IMR-90 (cell line): ENCODE data around the gene RBL2. TPM values are rescaled to one million over a fixed set of nuclear protein-coding genes. Genes with fewer than 3 reads are reported as not detected.

Source experiments
- ATAC-seq: fragments of 200-7000 bp; cut with Tn5 transposase; 2 replicates; pipeline ENCODE4 v1.9.1; 2020; ENCODE audit warnings: low read depth, mild to moderate bottlenecking, moderate library complexity
- BruUV-seq: library from RNA; stranded (reverse); fragments of 400-500 nt; replicated peaks from 2 replicates; lab custom pipeline; 2021; lab: Mats Ljungman, UMichigan
- CTCF ChIA-PET: fragments of 300-600 bp; formaldehyde crosslinking; extraction: SDS; loops from one replicate; lab custom pipeline; 2021; ENCODE audit warnings: antibody characterized with exemption; lab: Yijun Ruan, JAX
- POLR2A ChIA-PET: fragments of 300-600 bp; sonication (Branson Sonifier 250); formaldehyde crosslinking; loops from one replicate; lab custom pipeline; 2022; ENCODE audit warnings: antibody characterized with exemption; ENCODE audit not compliant: unreplicated experiment; lab: Charles Lee
- DNase-seq: peaks from one replicate; pipeline ENCODE4 v3.0.0; 2013
- H2AFZ ChIP-seq: replicated peaks from 2 replicates; pipeline ENCODE3; 2013; ENCODE audit warnings: low read length, mild to moderate bottlenecking; ENCODE audit not compliant: poor library complexity
- H2AK5ac ChIP-seq: 2 replicates; pipeline ENCODE4 v1.6.1; 2013; ENCODE audit warnings: low read depth, low read length, inconsistent platforms
- H2AK9ac ChIP-seq: replicated peaks from 2 replicates; pipeline ENCODE3; 2013; ENCODE audit warnings: mild to moderate bottlenecking, low read depth, low read length, moderate library complexity; ENCODE audit not compliant: poor library complexity
- H2BK120ac ChIP-seq: 2 replicates; pipeline ENCODE4 v1.6.1; 2013; ENCODE audit warnings: low read depth, low read length, inconsistent platforms
- H2BK15ac ChIP-seq: 3 replicates; pipeline ENCODE4 v1.6.1; 2013; ENCODE audit warnings: low read depth, low read length, inconsistent platforms
- H2BK20ac ChIP-seq: 2 replicates; pipeline ENCODE4 v1.6.1; 2013; ENCODE audit warnings: low read depth, mild to moderate bottlenecking, inconsistent platforms, low read length, moderate library complexity
- H2BK5ac ChIP-seq: 2 replicates; pipeline ENCODE4 v1.6.1; 2013; ENCODE audit warnings: mild to moderate bottlenecking, low read depth, low read length, inconsistent platforms; ENCODE audit not compliant: poor library complexity, severe bottlenecking
- H3K14ac ChIP-seq: replicated peaks from 2 replicates; pipeline ENCODE4 v1.6.1; 2013; ENCODE audit warnings: low read depth, low read length, inconsistent platforms
- H3K18ac ChIP-seq: 2 replicates; pipeline ENCODE4 v1.6.1; 2013; ENCODE audit warnings: low read depth, low read length, control low read depth
- H3K23ac ChIP-seq: 2 replicates; pipeline ENCODE4 v1.6.1; 2013; ENCODE audit warnings: low read depth, low read length, inconsistent platforms
- H3K27ac ChIP-seq: 2 replicates; pipeline ENCODE4 v1.5.1; 2013; ENCODE audit warnings: mild to moderate bottlenecking, control low read depth, low read length; ENCODE audit not compliant: insufficient read depth
- H3K27me3 ChIP-seq: 2 replicates; pipeline ENCODE4 v1.6.1; 2013; ENCODE audit warnings: low read length; ENCODE audit not compliant: control insufficient read depth, insufficient read depth
- H3K36me3 ChIP-seq: 2 replicates; pipeline ENCODE4 v1.6.1; 2013; ENCODE audit warnings: low read length, mixed read lengths; ENCODE audit not compliant: control insufficient read depth, insufficient read depth
- H3K4ac ChIP-seq: 2 replicates; pipeline ENCODE4 v1.6.1; 2013; ENCODE audit warnings: low read depth, low read length, inconsistent platforms
- H3K4me1 ChIP-seq: 2 replicates; pipeline ENCODE4 v1.6.1; 2013; ENCODE audit warnings: low read length, mixed read lengths; ENCODE audit not compliant: control insufficient read depth, insufficient read depth
- H3K4me2 ChIP-seq: 2 replicates; pipeline ENCODE4 v1.6.1; 2013; ENCODE audit warnings: low read depth, mild to moderate bottlenecking, control low read depth, low read length, moderate library complexity
- H3K4me3 ChIP-seq: 2 replicates; pipeline ENCODE4 v1.5.1; 2013; ENCODE audit warnings: low read depth, mild to moderate bottlenecking, control low read depth, low read length, moderate library complexity; ENCODE audit not compliant: insufficient read depth
- H3K56ac ChIP-seq: 2 replicates; pipeline ENCODE4 v1.6.1; 2013; ENCODE audit warnings: low read length, inconsistent platforms; ENCODE audit not compliant: insufficient read depth; ENCODE audit errors: extremely low read depth
- H3K79me1 ChIP-seq, 2 experiments: 2 replicates each; pipeline ENCODE4 v1.6.1; 2013; ENCODE audit warnings: low read length in 2 of 2, inconsistent platforms in 1 of 2, low read depth in 1 of 2
- H3K9ac ChIP-seq: 2 replicates; pipeline ENCODE4 v1.6.1; 2013; ENCODE audit warnings: low read depth, low read length, control low read depth
- H3K9me1 ChIP-seq: 2 replicates; pipeline ENCODE4 v1.6.1; 2013; ENCODE audit warnings: low read length, inconsistent platforms; ENCODE audit not compliant: insufficient read depth
- H3K9me3 ChIP-seq: 2 replicates; pipeline ENCODE4 v1.6.1; 2013; ENCODE audit warnings: low read length; ENCODE audit not compliant: control insufficient read depth, insufficient read depth
- H4K20me1 ChIP-seq: 2 replicates; pipeline ENCODE4 v1.6.1; 2013; ENCODE audit warnings: low read length, inconsistent platforms; ENCODE audit not compliant: insufficient read depth
- H4K5ac ChIP-seq: 2 replicates; pipeline ENCODE4 v1.6.1; 2013; ENCODE audit warnings: mild to moderate bottlenecking, low read depth, low read length, control low read depth
- H4K8ac ChIP-seq, 2 experiments: 2 replicates each; pipeline ENCODE4 v1.6.1; 2013; ENCODE audit warnings: low read depth in 2 of 2, low read length in 2 of 2, control low read depth in 1 of 2, inconsistent platforms in 1 of 2
- H4K91ac ChIP-seq: 2 replicates; pipeline ENCODE4 v1.6.1; 2013; ENCODE audit warnings: low read depth, low read length, inconsistent platforms; ENCODE audit not compliant: insufficient read depth
- BHLHE40 ChIP-seq: fragments of 150-350 bp; IDR thresholded peaks from 2 replicates; pipeline ENCODE4 v1.6.1; 2016; ENCODE audit warnings: mild to moderate bottlenecking, low read depth, low read length
- CEBPB ChIP-seq: IDR thresholded peaks from 2 replicates; pipeline ENCODE4 v1.6.1; 2012; ENCODE audit warnings: low read depth, low read length, improper control_type of control experiment
- CHD1 ChIP-seq: IDR thresholded peaks from 2 replicates; pipeline ENCODE4 v1.6.1; 2012; ENCODE audit warnings: low read depth, low read length, improper control_type of control experiment
- FOS ChIP-seq: fragments of 150-350 bp; IDR thresholded peaks from 2 replicates; pipeline ENCODE4 v1.6.1; 2016; ENCODE audit warnings: low read depth, low read length
- MAFK ChIP-seq: IDR thresholded peaks from 2 replicates; pipeline ENCODE4 v1.6.1; 2012; ENCODE audit warnings: low read depth, low read length, improper control_type of control experiment
- MXI1 ChIP-seq: IDR thresholded peaks from 2 replicates; pipeline ENCODE4 v1.6.1; 2012; ENCODE audit warnings: low read depth, mild to moderate bottlenecking, low read length, moderate library complexity, borderline replicate concordance
- NFE2L2 ChIP-seq: fragments of 150-350 bp; IDR thresholded peaks from 2 replicates; pipeline ENCODE4 v1.6.1; 2016; ENCODE audit warnings: low read depth, mild to moderate bottlenecking, low read length
- POLR2A ChIP-seq: IDR thresholded peaks from 2 replicates; pipeline ENCODE4 v1.6.1; 2012; ENCODE audit warnings: mild to moderate bottlenecking, low read depth, low read length
- RCOR1 ChIP-seq: IDR thresholded peaks from 2 replicates; pipeline ENCODE4 v1.6.1; 2012; ENCODE audit warnings: mild to moderate bottlenecking, low read length, improper control_type of control experiment; ENCODE audit not compliant: insufficient replicate concordance
- WGBS, 2 experiments: methylation state at CpG; one replicate each; pipeline versions ENCODE4 v1.1.5 to v1.1.7; 2013; ENCODE audit warnings: missing lambda C conversion rate in 2 of 2; ENCODE audit not compliant: insufficient read length in 1 of 2; ENCODE audit errors: extremely low coverage in 2 of 2; 5-methylcytosine and 5-hydroxymethylcytosine counted together
- dilution Hi-C: fragments of 300-500 bp; cut with HindIII; formaldehyde crosslinking; loops from one replicate; pipeline ENCODE4 v1.14.3; 2018; ENCODE audit warnings: low sequenced_read_pairs; ENCODE audit not compliant: unreplicated experiment
- in situ Hi-C: fragments of 300-500 bp; cut with MboI; formaldehyde crosslinking; loops from 3 replicates; pipeline ENCODE4 v1.14.3; 2019; ENCODE audit warnings: low sequenced_read_pairs, inconsistent platforms, mixed read lengths
- intact Hi-C: fragments of 100-400 bp; cut with micrococcal nuclease; formaldehyde crosslinking; loops from 2 replicates; pipeline ENCODE4 v1.10.0; 2022
- polyA plus RNA-seq, 3 experiments: library from polyadenylated mRNA; depleted of rRNA; stranded (reverse); fragments of >200 nt; gene quantifications; 2 replicates each; pipeline ENCODE4 v1.2.3, GENCODE V29; 2012; ENCODE audit warnings: low replicate concordance in 1 of 3
- total RNA-seq: library from RNA; depleted of rRNA; stranded (reverse); fragments of >200 nt; gene quantifications from 2 replicates; pipeline ENCODE4 v1.2.3, GENCODE V29; 2012
- TF ChIP-seq, protein P1 (sequence below): fragments of 150-350 bp; IDR thresholded peaks from 2 replicates; pipeline ENCODE4 v1.6.1; 2017; ENCODE audit warnings: mild to moderate bottlenecking, antibody characterized with exemption, low read length, low read depth

RBL2 gene
- total and polyA plus RNA-seq, 2 of the 4 experiments (the other 2 are of a cell fraction): 19.7 to 23.4 TPM

DNA sequence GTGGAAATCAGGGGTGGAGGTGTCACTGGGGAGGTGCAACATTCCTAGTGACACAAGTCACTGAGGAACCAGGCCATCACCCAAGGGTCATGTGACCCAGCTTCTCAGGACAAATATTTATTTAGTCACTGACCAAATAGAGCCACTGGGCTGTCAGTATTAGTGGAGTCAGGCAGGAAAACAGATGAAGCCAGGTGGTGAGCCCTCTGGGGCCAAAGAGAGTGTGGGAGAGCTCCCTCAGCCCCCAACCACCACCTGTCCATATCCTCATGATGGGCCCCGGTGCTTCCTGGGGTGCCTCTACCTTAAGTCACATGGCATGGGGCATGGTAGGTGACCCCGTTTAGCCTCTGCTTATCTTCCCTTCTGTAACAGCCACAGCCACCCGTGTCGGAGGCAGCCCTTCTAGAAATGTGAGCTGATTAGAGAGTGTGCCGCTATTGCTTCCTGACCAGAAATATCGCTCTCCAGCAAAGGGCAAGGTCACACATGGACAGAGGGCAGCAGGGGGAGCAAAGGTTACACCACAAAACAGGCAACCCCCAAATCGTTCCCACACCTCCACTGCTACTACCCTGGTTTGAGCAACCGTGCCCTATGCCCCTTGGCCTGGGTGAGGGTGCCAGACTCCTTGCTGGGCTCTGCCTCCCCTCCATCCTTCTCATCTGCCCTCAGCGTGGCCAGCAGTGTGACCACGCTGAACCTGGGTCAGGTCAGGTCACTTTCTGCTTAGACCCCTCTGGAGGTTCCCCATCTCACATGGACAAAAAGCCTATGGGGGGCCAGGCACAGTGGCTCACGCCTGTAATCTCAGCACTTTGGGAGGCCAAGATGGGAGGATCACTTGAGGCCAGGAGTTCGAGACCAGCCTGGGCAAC is 77.4 kb downstream of the RBL2 start:
- Histone ChIP-seq H3K56ac (no peak overlapping the region), H4K5ac (no peak overlapping the region), H2AK9ac (no peak overlapping the region), H3K36me3 (no peaks in the 10 kb centered on the region), H3K9me3 (no peaks in the 10 kb centered on the region), H3K27ac (no peak overlapping the region), H2BK5ac (no peak overlapping the region), H3K4me1 (no peaks in the 10 kb centered on the region), H2BK20ac (no peak overlapping the region), H2BK120ac (no peak overlapping the region), H3K4me3 (no peak overlapping the region), H3K9ac (no peak overlapping the region), H3K23ac (no peak overlapping the region), H3K9me1 (no peaks in the 10 kb centered on the region), H4K91ac (no peak overlapping the region), H3K14ac (no peak overlapping the region), H2BK15ac (no peak overlapping the region), H3K4me2 (no peak overlapping the region), H4K20me1 (no peaks in the 10 kb centered on the region), H2AK5ac (no peak overlapping the region), H4K8ac (no peak overlapping the region), H2AFZ (no peak overlapping the region), H3K27me3 (peaks cover 2% of the 10 kb centered on the region), H3K79me1 (no peaks in the 10 kb centered on the region), H3K18ac (no peak overlapping the region), H3K4ac (no peak overlapping the region)
- 100% methylated on average over 1 of the region's 12 CpGs; no CpG with 5 or more reads in 1 of the 2 experiments for WGBS, 2 experiments
- ChIA-PET POLR2A (no interaction called here), CTCF (no interaction called here)
- in situ Hi-C loops (no loop called here), dilution Hi-C loops (no loop called here), intact Hi-C loops (loop anchor here (10.0 kb wide), 1 partner anchor 1317 kb away; no protein-coding TSS in a partner anchor)
- TF ChIP-seq RCOR1: no peak
- TF ChIP-seq MXI1: no peak
- no peak for TF ChIP-seq POLR2A
- TF ChIP-seq MAFK: no peak
- no peak for TF ChIP-seq CHD1
- no peak for TF ChIP-seq FOS
- TF ChIP-seq, protein P1, sequence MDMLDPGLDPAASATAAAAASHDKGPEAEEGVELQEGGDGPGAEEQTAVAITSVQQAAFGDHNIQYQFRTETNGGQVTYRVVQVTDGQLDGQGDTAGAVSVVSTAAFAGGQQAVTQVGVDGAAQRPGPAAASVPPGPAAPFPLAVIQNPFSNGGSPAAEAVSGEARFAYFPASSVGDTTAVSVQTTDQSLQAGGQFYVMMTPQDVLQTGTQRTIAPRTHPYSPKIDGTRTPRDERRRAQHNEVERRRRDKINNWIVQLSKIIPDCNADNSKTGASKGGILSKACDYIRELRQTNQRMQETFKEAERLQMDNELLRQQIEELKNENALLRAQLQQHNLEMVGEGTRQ: no peak
- no peak for TF ChIP-seq CEBPB
- TF ChIP-seq BHLHE40: no peak
- TF ChIP-seq NFE2L2: no peak
- no TSS peak for BruUV-seq
- no peak for ATAC-seq
- DNase-seq: no peak
